Stimulated activated CD4-positive, alpha-beta T cell treated with anti-CD3 and anti-CD28 coated beads, Interleukin-1b, Interleukin-23, amount 100 ng/mL, for 4 hours (primary cell): ENCODE measurements around the gene ADAMTS3.
"Not testable (repeated sequence)": the region's sequence is repeated elsewhere in the genome, so short reads cannot be mapped to it uniquely, and the experiment has no call there.

Source experiments
- DNase-seq, 2 donors: peaks; one replicate each; pipeline ENCODE4 v3.0.0-alpha.2; 2020; ENCODE audit warnings: low read depth in 2 of 2

ADAMTS3 gene

GRCh38 chr4:72473434-72473900 lies 95.6 kb downstream of the ADAMTS3 start:
- DNase-seq: no peak

GRCh38 chr4:72471816-72472215 lies 97.2 kb downstream of the ADAMTS3 start:
- DNase-seq: no peak

GRCh38 chr4:72468904-72469502 lies 100.0 kb downstream of the ADAMTS3 start:
- no peak for DNase-seq

- DNase-seq: no peak
These were observed 101.4 kb downstream of the ADAMTS3 start for GRCh38 chr4:72467633-72468032.

GRCh38 chr4:72463724-72464123 lies 105.3 kb downstream of the ADAMTS3 start:
- no peak for DNase-seq

DNA sequence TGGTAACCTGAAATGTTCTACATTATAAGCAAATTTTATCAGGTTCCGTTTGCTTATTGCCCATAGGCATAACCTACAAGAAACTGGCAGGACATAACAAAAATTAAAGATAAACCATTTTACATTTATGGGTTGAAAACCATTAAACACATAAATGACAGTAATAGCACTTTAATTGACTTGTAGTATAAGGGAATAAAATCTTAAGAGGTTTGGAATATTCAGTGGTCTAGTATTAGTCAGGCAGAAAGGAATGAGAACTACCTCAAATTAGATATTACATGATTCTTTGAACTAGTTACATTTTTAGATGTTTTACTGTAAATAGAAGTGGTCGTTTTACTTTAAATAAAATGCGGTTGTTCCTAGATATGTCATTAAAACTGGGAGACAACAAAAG lies 111.9 kb downstream of the ADAMTS3 start:
- no peak for DNase-seq

DNA sequence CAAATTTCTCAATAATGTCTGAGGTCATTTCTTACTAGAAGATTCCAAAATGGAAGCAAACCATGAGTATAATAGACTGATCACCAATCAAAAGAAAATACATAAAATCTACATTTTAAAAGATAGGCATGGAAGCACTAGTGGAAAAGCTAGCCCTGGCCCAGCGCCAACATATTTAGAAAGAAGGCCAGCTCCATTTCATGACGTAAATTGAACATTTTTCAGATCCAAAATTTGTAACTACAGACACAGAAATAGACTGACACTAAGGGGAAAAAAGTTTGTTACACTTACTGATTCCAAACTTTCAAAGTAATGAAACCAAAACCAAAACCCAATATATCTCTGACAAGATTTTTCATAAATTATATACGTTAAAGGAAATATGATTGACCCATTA lies 117.7 kb downstream of the ADAMTS3 start:
- DNase-seq: no peak

- DNase-seq: no peak
These were observed 119.3 kb downstream of the ADAMTS3 start for GRCh38 chr4:72449705-72450104.

- DNase-seq: no peak
These were observed 120.8 kb downstream of the ADAMTS3 start for GRCh38 chr4:72448231-72448630.

GRCh38 chr4:72446353-72447055 lies 122.5 kb downstream of the ADAMTS3 start:
- DNase-seq: no peak

- no peak for DNase-seq
These were observed 124.9 kb downstream of the ADAMTS3 start for GRCh38 chr4:72444092-72444491.

- no peak for DNase-seq
These were observed 126.3 kb downstream of the ADAMTS3 start for GRCh38 chr4:72442715-72443114.

DNA sequence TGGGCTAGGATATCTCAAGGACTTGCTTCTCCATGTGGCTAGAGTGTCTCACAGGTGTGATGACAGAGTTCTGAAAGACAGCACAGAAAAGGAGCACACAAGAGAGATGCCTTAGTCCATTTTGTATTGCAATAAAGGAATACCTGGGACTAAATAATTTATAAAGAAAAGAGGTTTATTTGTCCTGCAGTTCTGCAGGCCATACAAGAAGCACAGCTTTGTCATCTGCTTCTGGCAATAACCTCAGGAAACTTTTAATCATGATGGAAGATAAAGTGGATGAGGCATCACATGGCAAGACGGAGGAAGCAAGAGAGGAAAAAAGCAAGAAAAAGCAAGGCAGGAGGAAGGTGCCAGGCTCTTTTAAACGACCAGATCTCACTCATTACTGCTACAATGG lies 126.9 kb downstream of the ADAMTS3 start:
- no peak for DNase-seq

DNA sequence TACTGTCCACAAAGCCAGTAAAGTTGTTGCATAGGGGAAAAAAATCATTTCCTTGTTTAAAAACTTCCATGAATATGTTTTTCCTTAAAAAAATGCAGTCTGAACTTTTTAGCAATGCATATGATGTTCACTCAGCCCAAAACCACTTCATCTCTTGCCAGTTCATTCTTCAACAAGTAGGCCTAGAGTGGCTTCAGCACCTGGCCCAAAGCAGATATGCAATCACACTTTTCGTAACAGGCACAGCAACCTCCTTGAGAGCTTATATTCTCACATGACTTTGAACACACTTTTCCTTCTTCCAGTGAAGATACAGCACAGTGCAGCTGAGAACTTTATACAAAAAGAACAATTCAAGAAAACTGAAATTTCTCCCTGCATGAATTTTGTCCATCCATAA lies 128.6 kb downstream of the ADAMTS3 start:
- no peak for DNase-seq

DNA sequence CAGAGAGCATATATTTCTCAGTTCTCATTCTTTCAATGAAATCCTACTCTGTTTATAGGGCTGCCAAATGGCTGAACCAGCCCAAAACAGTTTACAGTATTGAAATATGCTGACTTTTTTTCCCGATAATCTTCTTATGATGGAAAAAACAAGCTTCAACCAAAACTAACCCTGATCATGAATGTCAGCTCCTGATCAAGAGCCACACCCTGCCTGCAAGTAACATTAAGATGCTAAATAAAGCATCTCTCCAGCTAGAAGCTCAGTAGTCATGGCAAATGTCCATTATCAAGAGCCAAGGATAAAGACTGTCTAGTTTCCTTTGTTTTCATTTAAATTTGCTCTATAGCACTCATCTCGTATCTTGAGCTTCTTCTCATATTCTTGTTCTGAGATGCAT lies 136.0 kb downstream of the ADAMTS3 start:
- DNase-seq: no peak

DNA sequence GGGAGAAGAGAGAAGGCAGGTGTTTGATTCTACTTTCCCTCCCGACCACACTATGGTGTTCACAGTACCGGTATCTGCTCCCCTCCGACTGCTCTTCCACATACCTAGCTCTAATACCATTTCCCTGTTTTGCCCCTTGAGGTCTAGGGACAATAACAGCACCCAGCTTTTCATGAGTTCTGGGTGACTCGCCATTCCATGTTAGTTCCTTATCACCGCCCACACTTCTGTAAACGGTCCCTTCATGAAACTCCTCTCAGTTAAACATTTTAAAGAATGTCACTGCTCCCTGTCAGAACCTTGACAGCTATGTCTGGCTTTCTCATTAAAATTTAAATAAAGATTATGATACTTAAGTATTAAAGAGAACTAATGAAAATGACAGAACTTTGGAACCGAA lies 136.7 kb downstream of the ADAMTS3 start:
- DNase-seq: no peak

- DNase-seq: no peak
These were observed 138.0 kb downstream of the ADAMTS3 start for GRCh38 chr4:72430988-72431387.

DNA sequence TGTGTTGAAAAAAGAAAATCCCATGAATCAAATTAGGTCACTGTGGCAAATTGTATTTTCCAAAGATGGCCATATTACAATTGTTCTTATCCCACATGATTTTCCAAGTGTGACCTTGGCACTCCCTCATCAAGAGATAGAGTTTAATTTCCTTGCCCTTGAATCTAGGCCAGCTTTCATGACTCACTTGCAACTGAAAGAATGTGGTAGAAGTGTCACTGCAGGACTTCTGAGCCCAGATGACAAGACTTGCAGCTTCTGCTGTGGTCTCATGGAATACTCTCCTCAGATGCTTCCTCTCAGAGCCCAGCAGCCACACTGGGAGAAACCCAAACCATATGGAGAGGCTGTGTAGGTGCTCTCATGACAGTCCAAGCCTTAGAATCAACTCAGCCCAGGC lies 139.0 kb downstream of the ADAMTS3 start:
- DNase-seq: no peak

- no peak for DNase-seq
These were observed 139.6 kb downstream of the ADAMTS3 start for GRCh38 chr4:72429397-72429889.

DNA sequence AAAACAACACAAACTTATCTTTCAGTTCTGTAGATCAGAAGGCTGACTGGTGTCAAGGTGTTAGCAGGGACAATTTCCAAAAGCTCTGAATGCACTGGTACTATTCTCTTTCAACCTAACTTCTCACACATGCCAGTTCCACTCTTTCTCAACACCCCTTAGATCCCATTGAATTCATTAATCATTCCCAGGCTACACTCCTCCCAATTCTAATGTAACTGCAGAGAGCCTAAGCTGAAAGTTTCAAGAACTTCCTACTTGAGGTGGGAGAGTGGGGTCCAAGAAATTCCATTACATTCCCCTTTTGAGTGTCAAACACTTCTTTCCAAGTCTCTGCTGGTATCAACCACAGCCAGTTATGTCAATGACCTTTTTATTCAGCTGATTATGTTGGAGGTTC lies 142.0 kb downstream of the ADAMTS3 start:
- no peak for DNase-seq

DNA sequence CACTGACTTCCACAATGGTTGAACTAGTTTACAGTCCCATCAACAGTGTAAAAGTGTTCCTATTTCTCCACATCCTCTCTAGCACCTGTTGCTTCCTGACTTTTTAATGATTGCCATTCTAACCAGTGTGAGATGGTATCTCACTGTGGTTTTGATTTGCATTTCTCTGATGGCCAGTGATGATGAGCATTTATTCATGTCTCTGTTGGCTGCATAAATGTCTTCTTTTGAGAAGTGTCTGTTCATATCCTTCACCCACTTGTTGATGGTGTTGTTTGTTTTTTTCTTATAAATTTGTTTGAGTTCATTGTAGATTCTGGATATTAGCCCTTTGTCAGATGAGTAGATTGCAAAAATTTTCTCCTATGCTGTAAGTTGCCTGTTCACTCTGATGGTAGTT lies 143.1 kb downstream of the ADAMTS3 start:
- not testable (repeated sequence) for DNase-seq

DNA sequence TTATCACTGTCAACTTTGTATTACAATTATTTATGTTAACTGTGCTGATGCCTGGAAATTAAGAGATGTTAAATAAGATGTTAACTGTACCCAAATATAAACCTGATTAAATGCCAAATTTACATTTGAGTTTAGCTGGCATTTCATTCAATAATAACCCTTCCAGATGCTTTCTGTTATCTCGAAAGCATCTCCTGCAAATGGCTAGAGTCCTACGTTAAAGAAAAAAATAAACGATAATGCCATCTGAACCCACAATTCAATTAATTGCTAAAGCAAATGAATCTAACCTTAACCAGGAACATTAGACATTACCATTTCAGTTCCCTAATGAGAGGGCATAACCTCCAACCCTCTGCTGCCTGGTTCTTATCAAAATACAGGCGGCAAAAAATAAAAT lies 145.0 kb downstream of the ADAMTS3 start:
- no peak for DNase-seq

DNA sequence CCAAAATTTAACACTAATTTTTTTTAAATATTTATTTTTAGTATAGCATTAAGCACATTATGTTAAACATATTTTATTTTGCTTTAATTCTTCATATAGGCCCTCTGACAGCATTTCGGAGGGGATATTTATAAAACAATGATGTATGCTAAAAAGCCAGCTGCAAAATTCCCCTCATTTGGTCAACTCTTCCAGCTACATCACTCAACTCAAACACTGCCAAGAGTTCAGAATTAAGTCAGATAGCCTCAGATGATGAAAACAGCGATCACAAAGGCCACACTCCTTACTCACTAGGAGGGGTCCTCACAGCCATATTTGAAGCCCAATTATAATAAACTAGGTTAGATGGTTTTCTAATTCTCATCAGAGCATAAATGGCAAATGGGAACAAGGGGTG lies 146.6 kb downstream of the ADAMTS3 start:
- no peak for DNase-seq

GRCh38 chr4:72418458-72418857 lies 150.6 kb downstream of the ADAMTS3 start:
- no peak for DNase-seq
